ENCODE data around the gene TRPM5. TPM values are rescaled to one million over a fixed set of nuclear protein-coding genes. Genes with fewer than 3 reads are reported as not detected.

The TRPM5 gene
- total and polyA plus RNA-seq, 2 experiments from 2014 or later, result not detected

- no peak for ATAC-seq
- no peak for TF ChIP-seq CREB1 (CRISPR knock-in tag; IDR thresholded peaks at IDR 0.05; ENCODE audit: low read depth)
- TF ChIP-seq POLR2AphosphoS5 (IDR thresholded peaks at IDR 0.05; ENCODE audit: low read depth), result no peak
- TF ChIP-seq ZNF462 (CRISPR knock-in tag; IDR thresholded peaks at IDR 0.05), result no peak
- TF ChIP-seq CTCF (conservative IDR thresholded peaks at IDR 0.05; ENCODE audit: low read depth in 2 of 2), result no peak
- no peak for TF ChIP-seq EZH2phosphoT487 (IDR thresholded peaks at IDR 0.05; ENCODE audit: unreplicated experiment)
- TF ChIP-seq ETS1 (IDR thresholded peaks at IDR 0.05), result no peak
- TF ChIP-seq ZNF331 (CRISPR knock-in tag; IDR thresholded peaks at IDR 0.05; ENCODE audit: low read depth), result no peak
- TF ChIP-seq ZNF114 (CRISPR knock-in tag; IDR thresholded peaks at IDR 0.05), result no peak
- TF ChIP-seq JUNB (IDR thresholded peaks at IDR 0.05; ENCODE audit: unreplicated experiment), result no peak
- Histone ChIP-seq H2AFZ (no peak overlapping the region), H3F3A (replicated peaks; ENCODE audit: low read depth) (no peaks in the 10 kb centered on the region), H3K9me2 (ENCODE audit: insufficient read depth) (no peaks in the 10 kb centered on the region), H3K27ac (ENCODE audit: low read depth) (no peak overlapping the region), H3K27me3 (ENCODE audit: insufficient read depth) (peaks cover 14% of the 10 kb centered on the region), H3K4me1 (ENCODE audit: insufficient read depth) (no peaks in the 10 kb centered on the region), H3K36me3 (ENCODE audit: insufficient read depth) (no peaks in the 10 kb centered on the region), H3K79me2 (replicated peaks; ENCODE audit: insufficient read depth) (no peaks in the 10 kb centered on the region), H3K4me2 (no peak overlapping the region), H3K4me3 (no peak overlapping the region), H4K20me1 (replicated peaks; ENCODE audit: insufficient read depth) (no peaks in the 10 kb centered on the region)
- Mint-ChIP-seq H3K27ac (no peak overlapping the region), H3K36me3 (ENCODE audit: low read depth) (no peaks in the 10 kb centered on the region), H3K4me1 (no peaks in the 10 kb centered on the region), H3K9me3 (no peaks in the 10 kb centered on the region), H3K4me3 (no peak overlapping the region; the same call in 2 of the 3 replicates), H3K27me3 (ENCODE audit: insufficient read depth, low read depth, poor library complexity) (peaks cover 26% of the 10 kb centered on the region)
- no peak for DNase-seq (ENCODE audit: low spot score)
Measured at GRCh38 chr11:2437516-2437915, 6.8 kb downstream of the TRPM5 start.

Data from GM23338 (cell line).